Measurements from ENCODE around the gene EXOSC7. TPM values are rescaled to one million over a fixed set of nuclear protein-coding genes. Genes with fewer than 3 reads are reported as not detected.
A peak's percentile ranks its signal among the peaks of the same experiment; 100 is the strongest.

EXOSC7 gene
- total and polyA plus RNA-seq, 2 of the 4 experiments (the other 2 are of a cell fraction), result 61.6 to 62.2 TPM

DNA sequence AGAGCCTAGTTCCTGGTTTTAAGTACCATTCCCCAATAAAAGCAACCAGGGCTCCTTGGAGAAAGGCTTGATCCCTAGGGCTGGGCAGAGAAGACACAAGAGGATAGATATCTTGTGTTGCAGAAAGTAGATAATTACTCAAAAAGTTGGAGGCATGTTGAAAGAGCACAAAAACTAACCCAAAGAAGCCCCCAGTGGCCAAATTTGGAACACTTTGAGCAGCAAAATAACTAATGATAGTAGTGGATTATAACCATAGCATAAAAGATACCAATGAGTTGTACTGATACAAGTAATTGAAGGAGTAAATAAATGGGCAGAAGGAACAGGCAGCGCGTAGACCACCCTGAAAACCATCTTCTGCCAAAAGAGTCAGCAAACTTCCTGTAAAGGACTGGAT, 12.0 kb downstream of the EXOSC7 start:
- H3K9me3 ChIP-seq (ENCODE audit: control insufficient read depth, insufficient read depth, low read length), result no peaks in the 10 kb centered on the region
- H3K79me1 ChIP-seq (ENCODE audit: low read depth in 1 of 2, low read length in 2 of 2), result peaks cover 45 to 66% of the 10 kb centered on the region in 2 experiments
- in situ Hi-C loops (cut with MboI; ENCODE audit: low sequenced_read_pairs), result no loop called here
- ATAC-seq (ENCODE audit: low read depth), result peak; percentile 32; the same call in 1 of the 2 replicates
- no peak overlapping the region for H3K18ac ChIP-seq (ENCODE audit: low read depth, low read length)
- H2BK120ac ChIP-seq (ENCODE audit: low read depth, low read length), result no peak overlapping the region
- H3K4ac ChIP-seq (ENCODE audit: low read depth, low read length), result no peak overlapping the region
- no peak overlapping the region for H2BK5ac ChIP-seq (ENCODE audit: low read depth, low read length, poor library complexity, severe bottlenecking)
- H4K91ac ChIP-seq (ENCODE audit: insufficient read depth, low read depth, low read length), result no peak overlapping the region
- H3K4me1 ChIP-seq (ENCODE audit: control insufficient read depth, insufficient read depth, low read length), result peaks cover 10% of the 10 kb centered on the region
- ChIA-PET POLR2A (ENCODE audit: unreplicated experiment) (no interaction called here), CTCF (interaction anchor here (0.6 kb wide), 3 partner anchors 49 to 339 kb away, joined by 3 read pairs; partner anchors contain the start of gene ZNF35)
- H2AFZ ChIP-seq (replicated peaks; ENCODE audit: low read length, poor library complexity), result no peak overlapping the region
- no peak overlapping the region for H3K4me3 ChIP-seq (ENCODE audit: insufficient read depth, low read depth, low read length)
- H4K8ac ChIP-seq (ENCODE audit: low read depth in 2 of 2, low read length in 2 of 2), result no peak overlapping the region
- WGBS, 2 experiments (ENCODE audit: extremely low coverage in 2 of 2, insufficient read length in 1 of 2), result no CpG with 5 or more reads among the region's 2 CpGs
- peaks cover 15% of the 10 kb centered on the region for H3K9me1 ChIP-seq (ENCODE audit: insufficient read depth, low read length)
- H2AK9ac ChIP-seq (replicated peaks; ENCODE audit: low read depth, low read length, poor library complexity), result no peak overlapping the region
- no peak for TF ChIP-seq CHD1 (IDR thresholded peaks at IDR 0.05; ENCODE audit: low read depth, low read length)
- no peak for TF ChIP-seq MAZ (IDR thresholded peaks at IDR 0.05; ENCODE audit: borderline replicate concordance, low read depth, low read length)
- TF ChIP-seq RAD21 (IDR thresholded peaks at IDR 0.05; ENCODE audit: low read length), result peak; percentile 23; the same call in 1 of the 2 replicates
- TF ChIP-seq, protein P1, sequence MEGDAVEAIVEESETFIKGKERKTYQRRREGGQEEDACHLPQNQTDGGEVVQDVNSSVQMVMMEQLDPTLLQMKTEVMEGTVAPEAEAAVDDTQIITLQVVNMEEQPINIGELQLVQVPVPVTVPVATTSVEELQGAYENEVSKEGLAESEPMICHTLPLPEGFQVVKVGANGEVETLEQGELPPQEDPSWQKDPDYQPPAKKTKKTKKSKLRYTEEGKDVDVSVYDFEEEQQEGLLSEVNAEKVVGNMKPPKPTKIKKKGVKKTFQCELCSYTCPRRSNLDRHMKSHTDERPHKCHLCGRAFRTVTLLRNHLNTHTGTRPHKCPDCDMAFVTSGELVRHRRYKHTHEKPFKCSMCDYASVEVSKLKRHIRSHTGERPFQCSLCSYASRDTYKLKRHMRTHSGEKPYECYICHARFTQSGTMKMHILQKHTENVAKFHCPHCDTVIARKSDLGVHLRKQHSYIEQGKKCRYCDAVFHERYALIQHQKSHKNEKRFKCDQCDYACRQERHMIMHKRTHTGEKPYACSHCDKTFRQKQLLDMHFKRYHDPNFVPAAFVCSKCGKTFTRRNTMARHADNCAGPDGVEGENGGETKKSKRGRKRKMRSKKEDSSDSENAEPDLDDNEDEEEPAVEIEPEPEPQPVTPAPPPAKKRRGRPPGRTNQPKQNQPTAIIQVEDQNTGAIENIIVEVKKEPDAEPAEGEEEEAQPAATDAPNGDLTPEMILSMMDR (conservative IDR thresholded peaks at IDR 0.05; ENCODE audit: low read depth, low read length), result peak; percentile 43
- dilution Hi-C loops (cut with HindIII; ENCODE audit: low sequenced_read_pairs, unreplicated experiment), result no loop called here
- no peak overlapping the region for H2BK15ac ChIP-seq (ENCODE audit: low read depth, low read length)
- no peaks in the 10 kb centered on the region for H3K27me3 ChIP-seq (ENCODE audit: control insufficient read depth, insufficient read depth, low read length)
- intact Hi-C loops (cut with micrococcal nuclease), result no loop called here
- H3K36me3 ChIP-seq (ENCODE audit: control insufficient read depth, insufficient read depth, low read length), result peaks cover 4% of the 10 kb centered on the region; the same call in 1 of the 2 replicates
- no TSS peak for BruUV-seq (replicated peaks)
- DNase-seq, result no peak
- H3K14ac ChIP-seq (replicated peaks; ENCODE audit: low read depth, low read length), result no peak overlapping the region
- no peak overlapping the region for H3K9ac ChIP-seq (ENCODE audit: low read depth, low read length)
- H2BK20ac ChIP-seq (ENCODE audit: low read depth, low read length), result no peak overlapping the region
- no peak overlapping the region for H4K5ac ChIP-seq (ENCODE audit: low read depth, low read length)
- H3K56ac ChIP-seq (ENCODE audit: extremely low read depth, insufficient read depth, low read length), result no peak overlapping the region
- H3K23ac ChIP-seq (ENCODE audit: low read depth, low read length), result no peak overlapping the region
- no peak overlapping the region for H3K27ac ChIP-seq (ENCODE audit: insufficient read depth, low read length)
- H4K20me1 ChIP-seq (ENCODE audit: insufficient read depth, low read length), result peaks cover 33% of the 10 kb centered on the region
- H2AK5ac ChIP-seq (ENCODE audit: low read depth, low read length), result no peak overlapping the region
- no peak overlapping the region for H3K4me2 ChIP-seq (ENCODE audit: low read depth, low read length)

Measured in IMR-90 (cell line).